Liver (tissue), 9 donors: ENCODE measurements around the gene TAF4. TPM values are rescaled to one million over a fixed set of nuclear protein-coding genes. Genes with fewer than 3 reads are reported as not detected.

ENCODE experiments used
- DNase-seq: peaks from one replicate; pipeline ENCODE4 v3.0.0-alpha.2; 2017; ENCODE audit warnings: low spot score
- H3K27ac ChIP-seq, 2 donors: one replicate each; pipeline ENCODE4 v1.7.0; 2013; ENCODE audit warnings: inconsistent platforms in 2 of 2, low read length in 2 of 2, control low read depth in 1 of 2, low read depth in 1 of 2, mild to moderate bottlenecking in 1 of 2
- H3K27me3 ChIP-seq, 4 donors: one replicate each; pipeline versions ENCODE4 v1.6.1 to v1.7.0; 2013; ENCODE audit warnings: low read length in 3 of 4, inconsistent platforms in 1 of 4, mild to moderate bottlenecking in 1 of 4, moderate library complexity in 1 of 4; ENCODE audit not compliant: control insufficient read depth in 4 of 4, insufficient read depth in 4 of 4
- H3K36me3 ChIP-seq, 4 donors: one replicate each; pipeline versions ENCODE4 v1.6.1 to v1.7.0; 2013; ENCODE audit warnings: low read length in 3 of 4, mild to moderate bottlenecking in 3 of 4, low read depth in 1 of 4, moderate library complexity in 1 of 4; ENCODE audit not compliant: control insufficient read depth in 4 of 4, insufficient read depth in 3 of 4
- H3K4me1 ChIP-seq, 4 donors: one replicate each; pipeline versions ENCODE4 v1.6.1 to v1.7.0; 2013; ENCODE audit warnings: low read length in 3 of 4, mild to moderate bottlenecking in 3 of 4, moderate library complexity in 1 of 4; ENCODE audit not compliant: control insufficient read depth in 4 of 4, insufficient read depth in 4 of 4
- H3K4me3 ChIP-seq, 3 donors: one replicate each; pipeline versions ENCODE4 v1.6.1 to v1.7.0; 2013; ENCODE audit warnings: low read length in 3 of 3, control low read depth in 1 of 3, low read depth in 1 of 3, mild to moderate bottlenecking in 1 of 3
- H3K9ac ChIP-seq, 2 donors: one replicate each; pipeline ENCODE4 v1.7.0; 2013; ENCODE audit warnings: low read length in 2 of 2, mild to moderate bottlenecking in 2 of 2, moderate library complexity in 2 of 2, control low read depth in 1 of 2, low read depth in 1 of 2
- H3K9me3 ChIP-seq, 4 donors: one replicate each; pipeline versions ENCODE4 v1.6.1 to v1.7.0; 2013; ENCODE audit warnings: low read length in 3 of 4; ENCODE audit not compliant: control insufficient read depth in 4 of 4
- ATF3 ChIP-seq: IDR thresholded peaks from 2 replicates; pipeline ENCODE4 v1.6.1; 2016; ENCODE audit warnings: antibody characterized with exemption
- EGR1 ChIP-seq, 2 donors: IDR thresholded peaks; 2 replicates each; pipeline ENCODE4 v1.6.1; 2016 to 2018; ENCODE audit warnings: antibody characterized with exemption in 2 of 2, low read depth in 2 of 2
- FOXA1 ChIP-seq: IDR thresholded peaks from 2 replicates; pipeline ENCODE4 v1.6.1; 2016; ENCODE audit warnings: antibody characterized with exemption
- FOXA2 ChIP-seq: IDR thresholded peaks from 2 replicates; pipeline ENCODE4 v1.6.1; 2016; ENCODE audit warnings: antibody characterized with exemption
- GABPA ChIP-seq, 2 donors: IDR thresholded peaks in 1 of 2; conservative IDR thresholded peaks in 1 of 2; 2 replicates each; pipeline ENCODE4 v1.6.1; 2016; ENCODE audit warnings: antibody characterized with exemption in 2 of 2, mild to moderate bottlenecking in 1 of 2, moderate library complexity in 1 of 2
- HNF4A ChIP-seq, 2 donors: conservative IDR thresholded peaks; 2 replicates each; pipeline ENCODE4 v1.6.1; 2016; ENCODE audit warnings: antibody characterized with exemption in 2 of 2, mild to moderate bottlenecking in 2 of 2
- HNF4G ChIP-seq: IDR thresholded peaks from 2 replicates; pipeline ENCODE4 v1.6.1; 2016; ENCODE audit warnings: antibody characterized with exemption
- JUND ChIP-seq, 2 donors: IDR thresholded peaks; 2 replicates each; pipeline ENCODE4 v1.6.1; 2016; ENCODE audit warnings: antibody characterized with exemption in 2 of 2
- NR2F2 ChIP-seq: IDR thresholded peaks from 2 replicates; pipeline ENCODE4 v1.6.1; 2016; ENCODE audit warnings: antibody characterized with exemption
- RAD21 ChIP-seq, 2 donors: IDR thresholded peaks; 2 replicates each; pipeline ENCODE4 v1.6.1; 2016; ENCODE audit warnings: antibody characterized with exemption in 2 of 2, mild to moderate bottlenecking in 2 of 2
- REST ChIP-seq: IDR thresholded peaks from 2 replicates; pipeline ENCODE4 v1.6.1; 2016; ENCODE audit warnings: antibody characterized with exemption, mild to moderate bottlenecking
- RXRA ChIP-seq, 2 donors: IDR thresholded peaks; 2 replicates each; pipeline ENCODE4 v1.6.1; 2017 to 2018; ENCODE audit warnings: antibody characterized with exemption in 2 of 2, mild to moderate bottlenecking in 1 of 2
- SP1 ChIP-seq: IDR thresholded peaks from 2 replicates; pipeline ENCODE4 v1.6.1; 2018; ENCODE audit warnings: antibody characterized with exemption, mild to moderate bottlenecking
- TAF1 ChIP-seq: conservative IDR thresholded peaks from 2 replicates; pipeline ENCODE4 v1.6.1; 2016; ENCODE audit warnings: antibody characterized with exemption, mild to moderate bottlenecking
- YY1 ChIP-seq: IDR thresholded peaks from 2 replicates; pipeline ENCODE4 v1.6.1; 2016; ENCODE audit warnings: antibody characterized with exemption, mild to moderate bottlenecking
- WGBS: extraction: QIAGEN DNeasy Blood & Tissue Kit; methylation state at CpG from one replicate; pipeline ENCODE4 v1.1.7; 2013; 5-methylcytosine and 5-hydroxymethylcytosine counted together
- polyA plus RNA-seq, 2 donors: library from polyadenylated mRNA; stranded (reverse) in 1 of 2; unstranded in 1 of 2; fragments of 200-250 nt in 1 of 2; fragments of >200 nt in 1 of 2; fragmentation: Nextera tagmentation in 1 of 2; extraction: Ambion mirVana in 1 of 2; gene quantifications; one replicate each; pipeline versions ENCODE4 v1.2.1 to v1.2.3, GENCODE V29; 2013 to 2015
- total RNA-seq, 2 donors: library from RNA; depleted of rRNA; stranded (reverse); fragments of >200 nt; gene quantifications; one replicate each; pipeline ENCODE4 v1.2.3, GENCODE V29; 2014
- TF ChIP-seq, protein P1 (sequence below): IDR thresholded peaks from 2 replicates; pipeline ENCODE4 v1.6.1; 2016; ENCODE audit warnings: antibody characterized with exemption
- TF ChIP-seq, protein P2 (sequence below): fragments of 150-350 bp; IDR thresholded peaks from 2 replicates; pipeline ENCODE4 v1.5.1; 2017; ENCODE audit warnings: improper control_type of control experiment, low read depth, low read length; ENCODE audit not compliant: missing input control
- donor health status: healthy.
- donor health status: healthy.
- donor health status: healthy.
- donor health status: healthy.
- donor health status: healthy.

The TAF4 gene
- total and polyA plus RNA-seq, 4 donors = 2.0 to 11.8 (median 5.6) TPM

GRCh38 chr20:62060631-62061541, 4.8 kb downstream of the TAF4 start (continued):
- TF ChIP-seq REST = no peak
- no peak for TF ChIP-seq JUND (IDR thresholded peaks at IDR 0.05)
- TF ChIP-seq HNF4G = no peak
- TF ChIP-seq GABPA (IDR thresholded peaks at IDR 0.05 in 1 of 2, conservative IDR thresholded peaks at IDR 0.05 in 1 of 2) = no peak
- no peak for TF ChIP-seq RAD21 (IDR thresholded peaks at IDR 0.05)

- no peaks in the 10 kb centered on the region for H3K27me3 ChIP-seq
- TF ChIP-seq ATF3 (no peak), SP1 (no peak), YY1 (no peak), RXRA (IDR thresholded peaks at IDR 0.05) (no peak), TAF1 (no peak), HNF4G (no peak), FOXA1 (no peak), GABPA (IDR thresholded peaks at IDR 0.05 in 1 of 2, conservative IDR thresholded peaks at IDR 0.05 in 1 of 2) (no peak), JUND (IDR thresholded peaks at IDR 0.05) (no peak), REST (no peak), NR2F2 (no peak), FOXA2 (no peak), EGR1 (IDR thresholded peaks at IDR 0.05; ENCODE audit: low read depth in 2 of 2) (no peak), HNF4A (conservative IDR thresholded peaks at IDR 0.05) (no peak), RAD21 (IDR thresholded peaks at IDR 0.05) (no peak)
- TF ChIP-seq, protein P1, sequence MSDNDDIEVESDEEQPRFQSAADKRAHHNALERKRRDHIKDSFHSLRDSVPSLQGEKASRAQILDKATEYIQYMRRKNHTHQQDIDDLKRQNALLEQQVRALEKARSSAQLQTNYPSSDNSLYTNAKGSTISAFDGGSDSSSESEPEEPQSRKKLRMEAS = no peak
- TF ChIP-seq, protein P2, sequence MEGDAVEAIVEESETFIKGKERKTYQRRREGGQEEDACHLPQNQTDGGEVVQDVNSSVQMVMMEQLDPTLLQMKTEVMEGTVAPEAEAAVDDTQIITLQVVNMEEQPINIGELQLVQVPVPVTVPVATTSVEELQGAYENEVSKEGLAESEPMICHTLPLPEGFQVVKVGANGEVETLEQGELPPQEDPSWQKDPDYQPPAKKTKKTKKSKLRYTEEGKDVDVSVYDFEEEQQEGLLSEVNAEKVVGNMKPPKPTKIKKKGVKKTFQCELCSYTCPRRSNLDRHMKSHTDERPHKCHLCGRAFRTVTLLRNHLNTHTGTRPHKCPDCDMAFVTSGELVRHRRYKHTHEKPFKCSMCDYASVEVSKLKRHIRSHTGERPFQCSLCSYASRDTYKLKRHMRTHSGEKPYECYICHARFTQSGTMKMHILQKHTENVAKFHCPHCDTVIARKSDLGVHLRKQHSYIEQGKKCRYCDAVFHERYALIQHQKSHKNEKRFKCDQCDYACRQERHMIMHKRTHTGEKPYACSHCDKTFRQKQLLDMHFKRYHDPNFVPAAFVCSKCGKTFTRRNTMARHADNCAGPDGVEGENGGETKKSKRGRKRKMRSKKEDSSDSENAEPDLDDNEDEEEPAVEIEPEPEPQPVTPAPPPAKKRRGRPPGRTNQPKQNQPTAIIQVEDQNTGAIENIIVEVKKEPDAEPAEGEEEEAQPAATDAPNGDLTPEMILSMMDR = no peak
- WGBS = 90% methylated on average over 25 of the region's 25 CpGs
- H3K9ac ChIP-seq = no peak overlapping the region
- H3K27ac ChIP-seq = no peak overlapping the region
- H3K4me1 ChIP-seq = peaks cover 9 to 19% (median 13%) of the 10 kb centered on the region in 4 donors
- H3K4me3 ChIP-seq = no peak overlapping the region
- no peaks in the 10 kb centered on the region for H3K9me3 ChIP-seq
- DNase-seq = no peak
- H3K36me3 ChIP-seq = peaks cover 0 to 4% (median under 1%) of the 10 kb centered on the region in 4 donors
Measured at GRCh38 chr20:62059920-62060630, 5.6 kb downstream of the TAF4 start.
